ENCODE measurements around the gene EML6.
"Not testable (repeated sequence)": the region's sequence is repeated elsewhere in the genome, so short reads cannot be mapped to it uniquely, and the experiment has no call there.

Gene EML6

DNA sequence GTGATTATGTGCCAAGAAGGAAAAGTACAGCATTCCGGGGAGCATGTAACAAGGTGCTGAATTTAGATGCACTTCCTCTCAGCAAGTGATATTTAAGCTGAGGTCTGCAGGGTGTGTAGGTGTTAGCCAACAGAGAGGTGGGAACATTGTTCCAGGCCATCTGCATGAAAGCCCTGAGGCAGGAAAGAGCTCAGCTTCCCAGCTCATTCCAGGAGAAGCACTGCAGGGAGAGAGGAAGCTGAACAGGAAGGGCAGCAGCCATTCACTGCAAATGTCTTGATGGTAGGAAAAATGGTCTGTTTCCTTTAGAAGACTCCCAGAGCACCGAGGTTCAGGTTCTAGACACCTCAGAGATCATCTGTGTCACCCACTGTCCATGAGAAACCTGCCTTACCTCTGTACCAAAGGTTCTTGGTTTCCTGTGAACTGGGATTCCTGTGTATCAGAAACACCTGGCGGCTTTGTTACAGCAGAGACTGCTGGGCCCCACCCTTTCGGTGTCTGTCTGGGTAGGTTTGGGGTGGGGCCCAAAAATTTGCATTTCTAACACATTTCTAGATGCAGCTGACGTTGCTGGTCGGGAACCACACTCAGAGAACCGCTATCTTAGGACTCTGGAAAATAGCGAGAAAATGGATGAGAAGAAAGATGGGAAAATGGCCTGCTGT lies 242.8 kb downstream of the EML6 start:
- DNase-seq (ENCODE audit: low spot score) = no peak

DNA sequence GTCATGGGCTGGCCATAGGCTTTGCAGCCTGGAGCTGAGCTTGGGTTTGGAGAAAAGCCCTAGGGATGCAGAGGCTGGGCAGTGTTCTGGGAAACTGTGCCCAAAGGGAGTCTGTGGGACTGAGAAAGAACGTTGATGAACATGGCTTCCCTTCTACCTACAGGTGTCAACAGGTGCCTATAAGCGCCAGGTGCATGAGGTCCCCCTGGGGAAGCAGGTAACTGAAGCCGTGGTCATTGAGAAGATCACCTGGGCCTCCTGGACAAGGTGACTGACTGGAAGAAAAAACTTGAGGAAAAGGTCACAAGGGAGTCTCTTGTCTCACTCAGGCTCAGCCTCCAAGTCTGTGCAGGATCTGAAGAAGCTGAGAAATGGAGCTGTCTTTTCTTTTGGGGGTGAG lies 243.4 kb downstream of the EML6 start:
- no peak for DNase-seq (ENCODE audit: low spot score)

DNA sequence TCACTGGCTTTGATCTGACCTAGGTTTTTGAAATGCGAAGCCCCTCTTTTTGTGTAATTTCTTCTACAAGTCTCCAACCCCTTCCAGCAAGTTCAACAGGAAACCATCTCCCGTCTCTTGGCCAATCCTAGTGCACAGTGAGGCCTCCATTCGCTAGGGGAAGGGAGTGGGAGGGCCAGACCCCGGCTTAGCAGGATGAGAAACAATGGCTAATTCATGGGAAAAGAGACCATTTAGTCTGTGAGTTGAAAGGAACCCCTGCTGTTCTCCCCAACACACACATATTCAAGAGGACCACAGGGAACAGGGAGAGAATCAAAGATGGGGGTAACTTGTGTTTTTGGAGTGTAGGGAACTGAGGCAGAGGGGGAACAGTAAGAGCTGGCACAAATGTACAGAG lies 243.8 kb downstream of the EML6 start:
- DNase-seq (ENCODE audit: low spot score) = no peak

DNA sequence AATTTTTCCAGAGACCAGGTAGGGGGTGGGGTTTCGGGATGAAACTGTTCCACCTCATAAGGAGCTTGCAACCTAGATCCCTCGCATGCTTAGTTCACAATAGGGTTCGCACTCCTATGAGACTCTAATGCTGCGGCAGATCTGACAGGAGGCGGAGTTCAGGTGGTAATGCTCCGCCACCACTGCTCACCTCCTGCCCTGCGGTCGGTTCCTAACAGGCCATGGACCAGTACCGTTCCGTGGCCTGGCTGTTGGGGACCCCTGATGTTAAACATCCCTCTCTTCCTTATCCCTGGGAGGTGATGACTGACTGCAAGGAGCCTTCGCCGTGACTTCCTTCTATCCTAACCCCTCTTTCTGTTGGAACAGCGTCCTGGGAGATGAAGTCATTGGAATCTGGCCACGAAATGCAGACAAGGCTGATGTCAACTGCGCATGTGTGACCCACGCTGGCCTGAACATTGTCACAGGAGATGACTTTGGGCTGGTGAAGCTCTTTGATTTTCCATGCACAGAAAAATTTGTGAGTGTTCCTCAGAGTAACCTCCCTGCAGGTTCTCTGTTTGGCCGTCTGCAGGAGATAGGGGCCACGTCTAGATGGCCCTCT lies 244.4 kb downstream of the EML6 start:
- DNase-seq (ENCODE audit: low spot score) = no peak

DNA sequence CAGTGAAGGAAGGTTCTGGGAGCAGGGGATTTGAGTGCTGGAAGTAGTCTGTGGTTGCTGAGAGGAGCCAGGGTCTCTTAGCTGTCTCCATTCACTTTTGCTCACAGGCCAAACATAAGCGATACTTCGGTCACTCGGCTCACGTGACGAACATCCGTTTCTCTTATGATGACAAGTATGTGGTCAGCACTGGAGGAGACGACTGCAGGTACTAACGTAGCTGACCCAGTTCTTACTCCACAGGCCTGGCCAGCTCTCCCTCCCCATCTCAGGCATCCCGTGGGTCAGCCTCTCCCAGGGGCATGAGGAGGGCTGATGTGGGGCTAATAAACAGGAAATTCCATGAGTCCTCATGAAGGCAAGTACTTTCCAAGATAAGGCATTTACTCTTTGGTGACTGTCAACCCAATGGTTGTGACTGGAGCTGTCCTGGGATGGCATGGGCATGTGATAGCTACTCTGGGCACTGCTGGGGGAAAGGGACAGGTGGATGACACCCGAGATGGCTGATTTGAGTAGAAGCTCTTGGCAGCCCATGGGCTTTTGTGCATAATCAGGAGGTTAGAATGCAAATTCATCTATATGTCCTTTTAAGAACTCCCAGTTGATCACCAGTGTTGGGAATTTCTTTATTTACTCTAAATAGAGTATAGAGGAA lies 245.2 kb downstream of the EML6 start:
- no peak for DNase-seq (ENCODE audit: low spot score)

DNA sequence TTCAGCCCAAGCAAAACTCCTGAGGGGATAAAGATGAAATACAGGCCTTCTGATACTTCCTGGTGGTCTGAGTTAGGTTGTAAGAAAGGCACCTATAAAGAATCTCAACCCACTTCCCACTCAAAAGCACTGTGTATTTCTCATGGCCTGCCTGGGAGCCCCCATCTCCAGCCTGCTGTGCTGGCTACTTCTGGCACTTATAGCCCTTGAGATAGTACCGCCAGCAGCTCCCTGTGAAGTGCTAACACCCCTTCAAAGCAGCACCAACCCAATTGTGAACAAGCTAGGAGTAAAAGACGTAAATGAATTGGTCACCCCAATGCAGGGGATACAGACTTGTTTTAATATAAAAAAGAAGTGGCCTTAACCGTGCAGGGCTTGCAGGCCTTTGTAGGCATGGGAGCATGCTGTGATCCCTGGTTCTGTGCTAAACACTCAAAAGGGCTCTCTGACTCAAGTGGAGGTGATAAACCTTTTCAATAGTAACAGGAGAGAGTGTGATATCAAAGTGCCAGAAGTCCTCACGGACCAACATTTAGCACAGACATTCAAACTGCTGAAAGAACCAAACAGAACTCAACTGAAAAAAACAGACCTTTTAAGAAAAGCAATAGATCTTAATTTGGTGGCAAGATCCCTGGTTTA lies 246.0 kb downstream of the EML6 start:
- no peak for DNase-seq (ENCODE audit: low spot score)

DNA sequence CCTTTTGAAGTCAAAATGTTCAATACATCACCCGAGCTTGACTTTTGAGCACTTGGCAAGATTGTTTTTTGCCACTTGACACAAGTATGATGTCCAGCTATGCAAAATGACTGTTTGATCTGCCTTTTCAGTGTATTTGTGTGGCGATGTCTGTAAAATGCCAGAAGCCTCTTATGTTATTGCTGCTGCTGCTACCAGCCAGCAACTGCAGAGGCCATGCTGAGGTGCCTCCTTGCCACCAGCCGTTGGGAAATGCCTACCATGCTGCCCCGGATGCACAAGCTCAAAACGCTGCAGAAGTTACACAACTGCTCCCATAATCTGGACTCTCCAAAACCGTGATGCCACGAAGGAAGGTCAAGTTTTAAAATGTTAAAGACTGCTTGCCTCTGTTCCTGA lies 246.5 kb downstream of the EML6 start:
- no peak for DNase-seq (ENCODE audit: low spot score)

DNA sequence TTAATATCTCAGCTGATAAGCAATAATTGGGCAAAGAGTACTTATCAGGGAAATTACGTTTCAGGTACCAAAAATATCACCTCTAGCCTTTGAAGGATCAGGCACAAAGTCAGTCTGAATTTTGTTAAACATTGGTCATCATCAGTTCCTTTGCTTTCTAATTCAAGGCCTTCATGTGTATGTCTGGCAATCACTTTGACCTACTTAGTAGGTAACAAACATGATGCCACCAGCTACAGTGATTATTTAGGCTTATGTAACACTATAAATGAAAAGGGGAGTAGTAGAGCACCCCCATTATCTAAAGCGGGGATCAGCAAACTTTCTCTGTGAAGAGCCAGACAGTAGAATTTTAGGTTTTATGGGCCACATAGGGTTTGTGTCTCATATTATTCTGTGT lies 251.7 kb downstream of the EML6 start:
- no peak for DNase-seq (ENCODE audit: low spot score)

DNA sequence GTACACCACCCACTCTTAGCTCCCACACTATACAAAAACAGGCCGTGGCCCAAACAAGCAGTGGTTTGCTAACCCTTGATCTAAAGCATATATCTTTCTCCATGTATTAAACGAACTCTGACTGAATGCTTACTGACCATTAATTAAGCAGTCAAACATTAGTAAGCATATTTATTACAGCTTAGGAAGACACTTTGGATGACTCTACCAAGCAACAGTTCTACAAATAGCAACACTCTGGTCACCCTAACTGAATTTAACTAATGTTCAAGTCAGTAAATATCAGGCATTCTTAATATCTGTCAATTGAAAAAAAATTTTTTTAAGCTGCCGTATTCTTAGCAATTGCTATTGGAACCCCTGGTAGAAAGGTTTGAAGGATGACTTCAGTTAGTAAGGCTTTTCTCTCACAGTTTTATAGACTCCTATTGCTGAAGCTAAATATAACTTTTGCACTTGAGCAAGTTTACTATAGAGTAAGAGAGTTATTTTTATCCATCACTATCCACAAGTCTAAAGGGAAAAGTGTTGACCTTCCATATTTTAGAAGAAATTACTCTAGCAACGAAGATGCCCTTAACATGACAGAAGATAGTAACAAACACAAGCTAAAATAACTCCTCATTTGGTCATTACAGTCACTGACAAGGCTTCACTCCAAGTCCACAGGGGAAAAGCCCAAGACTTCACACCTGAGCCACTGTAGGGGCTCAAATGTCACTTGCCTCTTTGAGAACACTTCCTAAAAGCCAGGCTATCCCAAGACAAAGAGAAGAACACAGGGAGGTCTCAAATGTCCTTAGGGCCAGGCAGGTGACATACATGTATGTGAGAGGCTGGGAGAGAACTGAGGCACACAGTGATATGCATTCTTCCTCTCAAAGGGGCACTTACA lies 252.4 kb downstream of the EML6 start:
- no peak for DNase-seq (ENCODE audit: low spot score)

DNA sequence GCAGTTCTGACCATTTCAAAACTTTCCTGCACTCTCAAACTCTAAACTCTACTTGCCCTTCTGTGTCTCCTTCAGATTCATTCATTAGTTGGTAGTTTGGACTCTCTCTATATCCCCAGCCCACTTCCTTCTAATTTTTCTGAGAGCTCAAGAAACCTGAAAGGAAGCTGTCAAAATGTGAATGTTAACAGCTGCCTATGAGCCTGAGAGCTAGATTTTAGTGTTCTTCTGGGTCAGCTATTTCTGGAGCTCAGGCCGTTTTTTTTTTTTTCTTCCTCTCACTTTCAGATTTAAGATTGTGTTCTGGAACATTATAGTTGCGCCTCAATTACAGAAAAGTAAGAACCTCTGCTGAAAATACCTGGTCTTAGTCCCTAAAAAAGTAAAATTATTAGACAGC lies 253.7 kb downstream of the EML6 start:
- no peak for DNase-seq (ENCODE audit: low spot score)

DNA sequence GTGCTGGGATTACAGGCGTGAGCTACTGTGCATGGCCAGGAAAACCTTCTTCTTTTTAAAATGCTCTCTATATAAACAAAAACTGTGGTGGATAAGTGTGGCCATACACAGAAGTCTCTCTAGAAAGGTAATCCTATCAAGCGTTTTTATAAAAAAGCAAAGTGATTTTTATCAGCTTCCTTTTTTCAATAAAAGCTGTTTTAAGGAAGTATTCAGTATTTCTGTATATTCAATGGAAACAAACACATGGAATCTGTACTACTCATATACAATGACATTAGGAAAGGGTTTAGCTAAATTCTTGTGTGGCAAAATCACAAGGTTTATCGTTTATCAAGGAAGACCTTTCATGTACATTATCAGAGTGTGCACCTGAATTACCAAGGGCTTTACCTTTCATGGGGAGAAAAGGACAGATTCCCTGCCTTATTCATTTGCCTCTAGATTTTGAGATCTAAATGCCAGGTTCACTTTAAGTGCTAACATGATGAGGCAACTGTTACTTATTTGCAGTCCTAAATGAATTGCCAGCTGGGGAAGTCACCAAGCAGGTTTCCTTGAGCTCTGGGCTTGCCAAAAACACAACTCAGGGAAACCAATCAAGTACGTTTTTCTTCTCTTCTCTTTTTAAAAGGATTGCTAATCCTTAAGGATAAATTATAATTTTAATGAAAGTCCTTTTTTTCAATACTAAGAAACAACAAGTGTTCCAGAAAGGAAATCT lies 256.0 kb downstream of the EML6 start:
- no peak for DNase-seq (ENCODE audit: low spot score)

DNA sequence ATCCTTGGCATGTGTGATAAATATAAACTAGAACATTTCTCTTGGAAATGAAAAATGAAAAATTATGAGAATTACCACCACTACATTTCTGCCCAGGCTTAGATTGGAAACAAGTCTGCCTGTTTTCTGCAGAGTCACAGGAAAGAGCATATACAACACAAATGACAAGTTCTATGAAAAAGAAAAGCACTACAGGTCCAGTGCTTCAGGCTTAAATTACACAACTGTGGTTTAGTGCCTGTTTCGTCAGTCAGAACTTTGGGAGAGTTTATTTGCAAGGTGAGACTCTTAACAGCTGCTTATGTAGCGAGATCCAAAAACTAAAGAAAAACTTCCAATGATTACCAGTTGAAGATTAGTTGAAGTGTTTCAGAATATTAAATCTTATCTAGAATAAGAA lies 257.9 kb downstream of the EML6 start:
- DNase-seq (ENCODE audit: low spot score) = no peak

DNA sequence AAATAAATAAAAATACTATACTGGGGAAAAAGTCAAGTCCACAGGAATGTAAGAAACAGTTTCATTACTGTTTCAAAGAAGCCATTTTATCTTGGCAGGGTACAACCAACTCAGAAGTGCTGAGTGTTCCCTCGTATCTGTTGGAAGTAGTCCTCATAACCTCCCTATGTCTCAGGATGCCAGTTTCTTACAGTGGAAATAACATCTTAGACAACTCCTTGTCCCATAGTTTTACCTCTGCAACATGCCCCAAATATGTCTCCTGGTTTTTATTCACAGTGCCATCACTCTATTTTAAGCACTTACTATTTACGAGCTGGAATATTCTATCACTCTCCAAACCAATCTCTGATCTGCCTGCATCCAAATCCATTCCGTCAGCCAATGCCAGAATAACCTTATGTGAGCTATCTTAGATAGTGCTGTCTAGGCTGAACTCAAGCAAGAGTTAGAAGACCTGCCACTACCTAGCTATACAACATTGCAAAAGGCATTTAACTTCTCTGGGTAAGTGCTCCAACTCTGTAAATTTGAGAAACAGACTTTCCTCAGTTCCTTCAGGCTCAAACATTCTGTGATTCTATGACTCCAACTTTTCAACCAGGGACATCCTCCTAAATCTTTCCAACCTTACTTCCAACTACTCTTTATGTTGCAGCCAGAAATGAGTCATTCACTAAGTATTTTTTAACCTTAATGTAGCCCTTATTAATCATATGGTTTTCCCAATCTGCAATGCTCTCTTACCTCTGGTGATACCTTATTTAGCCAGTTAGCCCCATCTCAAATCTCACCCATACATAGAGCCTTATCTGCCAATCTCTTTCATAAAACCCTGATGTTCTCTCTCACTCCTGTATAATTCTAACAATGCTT lies 260.1 kb downstream of the EML6 start:
- no peak for DNase-seq (ENCODE audit: low spot score)

DNA sequence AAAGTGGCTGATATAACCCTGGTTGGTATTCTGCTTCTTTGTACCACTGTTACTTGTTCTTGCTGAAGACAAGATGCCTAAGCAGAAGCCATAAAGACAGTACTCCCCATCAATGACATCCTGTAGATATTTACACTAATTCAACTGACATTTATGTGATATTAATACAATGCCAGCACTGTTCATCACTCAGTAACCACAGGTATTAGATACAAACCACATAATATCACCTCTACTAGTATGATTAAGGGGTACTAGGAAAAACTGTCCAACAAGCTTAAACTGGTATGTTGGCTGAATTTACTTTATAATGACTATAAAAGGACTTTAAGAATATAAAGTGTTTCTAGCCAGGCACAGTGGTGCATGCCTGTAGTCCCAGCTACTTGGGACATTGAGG lies 261.0 kb downstream of the EML6 start:
- no peak for DNase-seq (ENCODE audit: low spot score)

DNA sequence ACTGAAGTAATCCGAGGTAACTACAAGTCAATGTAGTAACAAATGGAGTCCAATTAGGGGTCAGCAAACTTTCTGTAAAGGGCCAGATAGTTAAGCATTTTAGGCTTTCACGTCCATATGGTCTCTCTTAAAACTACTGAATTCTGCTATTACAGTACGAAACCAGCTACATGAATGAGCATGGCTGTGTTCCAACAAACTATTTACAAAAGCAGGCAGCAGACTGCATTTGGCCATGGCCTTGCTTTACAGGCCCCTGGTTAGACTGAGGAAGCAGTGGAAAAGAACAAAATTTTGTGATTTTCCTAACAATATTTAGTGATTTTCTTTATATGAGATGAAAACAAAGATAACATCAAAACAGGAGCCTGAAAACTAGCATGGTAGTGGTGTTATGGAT lies 262.8 kb downstream of the EML6 start:
- DNase-seq (ENCODE audit: low spot score) = no peak

DNA sequence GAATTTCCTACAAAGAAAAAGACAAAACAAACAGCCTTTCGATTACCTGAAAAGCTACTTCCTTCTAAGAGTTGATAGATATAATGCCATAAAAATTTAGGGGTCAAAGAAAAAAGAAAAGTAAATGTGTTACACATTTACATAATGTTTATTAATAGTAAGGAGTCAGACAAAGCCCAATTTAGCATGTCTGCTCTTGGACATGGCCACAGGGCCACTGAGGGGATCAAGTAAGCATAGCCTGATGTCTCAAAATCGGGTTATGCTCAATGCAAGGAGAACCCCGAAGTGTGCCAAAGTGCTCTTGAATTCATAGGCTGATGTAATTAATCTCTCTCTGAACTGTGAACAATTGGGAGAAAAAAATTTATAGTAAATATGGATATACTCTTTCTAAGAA lies 265.1 kb downstream of the EML6 start:
- no peak for DNase-seq (ENCODE audit: low spot score)

DNA sequence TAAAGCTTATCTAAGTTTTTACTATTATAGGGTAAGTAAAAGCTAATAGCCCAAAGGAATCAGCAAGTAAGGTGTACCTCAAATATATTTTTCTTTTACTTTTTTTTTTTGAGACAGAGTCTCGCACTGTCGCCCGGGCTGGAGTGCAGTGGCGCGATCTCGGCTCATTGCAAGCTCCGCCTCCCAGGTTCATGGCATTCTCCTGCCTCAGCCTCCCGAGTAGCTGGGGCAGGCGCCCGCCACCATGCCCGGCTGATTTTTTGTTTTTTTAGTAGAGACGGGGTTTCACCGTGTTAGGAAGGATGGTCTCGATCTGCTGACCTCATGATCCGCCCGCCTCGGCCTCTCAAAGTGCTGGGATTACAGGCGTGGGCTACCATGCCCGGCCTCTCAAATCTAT lies 267.2 kb downstream of the EML6 start:
- DNase-seq (ENCODE audit: low spot score) = not testable (repeated sequence)

DNA sequence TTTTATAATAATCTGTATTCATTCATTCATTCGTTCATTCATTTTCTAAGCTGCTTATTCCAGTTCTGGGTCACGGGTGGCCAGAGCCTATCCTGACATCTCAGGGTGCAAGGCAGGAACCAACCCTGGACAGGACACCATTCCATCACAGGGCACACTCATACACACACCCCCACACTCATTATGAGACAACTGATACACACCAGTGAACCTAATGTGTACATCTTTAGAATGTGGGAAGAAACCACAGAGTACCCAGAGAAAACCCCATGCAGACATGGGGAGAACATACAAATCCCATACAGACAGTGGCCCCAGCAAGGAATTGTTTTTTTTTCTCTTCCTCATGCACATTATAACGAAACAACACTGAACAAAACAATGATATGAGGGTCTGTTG lies 272.1 kb downstream of the EML6 start:
- DNase-seq (ENCODE audit: low spot score) = no peak

DNA sequence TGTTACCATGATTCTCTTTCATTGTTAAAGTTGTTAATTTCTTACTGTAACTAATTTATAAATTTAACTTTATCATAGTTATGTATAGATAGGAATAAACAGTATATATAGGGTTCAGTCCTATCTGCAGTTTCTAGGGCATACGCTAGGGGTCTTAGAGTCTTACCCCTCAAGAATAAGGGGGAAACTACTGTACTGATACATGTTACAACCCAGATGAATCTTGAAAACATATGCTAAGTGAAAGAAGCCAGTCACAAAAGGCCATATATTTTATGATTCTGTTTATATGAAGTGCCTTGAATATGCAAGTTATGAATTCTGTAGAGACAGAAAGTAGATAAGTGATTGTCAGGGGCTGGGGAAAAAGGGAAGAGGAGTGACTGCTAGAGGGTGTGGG lies 274.4 kb downstream of the EML6 start:
- no peak for DNase-seq (ENCODE audit: low spot score)

DNA sequence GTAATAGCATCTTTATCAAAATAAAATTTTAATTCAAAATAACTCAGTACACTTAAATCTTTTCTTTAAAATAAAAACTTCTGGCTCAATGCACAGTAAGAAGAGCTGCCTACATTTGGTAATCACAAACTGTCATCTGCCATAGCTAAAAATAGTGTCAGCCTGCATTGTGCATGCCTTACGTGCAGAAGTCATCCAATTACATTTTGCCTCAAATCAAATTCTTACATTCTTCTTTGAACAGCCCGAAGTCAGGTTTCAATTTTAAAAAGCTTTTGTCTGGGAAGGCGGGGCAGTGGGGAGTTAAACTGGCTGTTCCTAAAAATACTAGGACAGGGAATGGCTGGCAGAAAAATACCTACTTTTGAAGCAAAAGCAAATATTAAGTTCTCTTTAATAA lies 275.7 kb downstream of the EML6 start:
- DNase-seq (ENCODE audit: low spot score) = peak; percentile 65

DNA sequence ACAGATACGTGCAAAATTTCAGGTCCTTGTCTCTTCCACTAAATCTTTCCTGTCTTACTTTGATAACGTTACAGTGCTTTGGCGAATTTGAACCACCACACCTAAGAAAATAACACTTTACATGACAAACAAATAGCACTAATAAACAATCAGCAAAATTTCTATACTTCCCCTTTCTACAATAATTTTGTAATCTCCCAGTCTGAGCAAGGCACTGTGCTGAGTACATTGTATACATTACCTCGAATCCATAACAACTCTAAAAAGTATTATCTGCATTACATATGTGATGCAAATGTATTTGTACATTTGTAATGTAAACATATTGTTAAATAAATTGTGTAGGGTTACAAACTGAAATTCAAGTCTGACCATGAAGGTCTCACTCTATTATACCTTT lies 276.9 kb downstream of the EML6 start:
- DNase-seq (ENCODE audit: low spot score) = peak; percentile 37
